Activated CD4-positive, alpha-beta T cell treated with anti-CD3 and anti-CD28 coated beads for 4 hours (primary cell): ENCODE data around the gene DDR2.
"Not testable (repeated sequence)": the region's sequence is repeated elsewhere in the genome, so short reads cannot be mapped to it uniquely, and the experiment has no call there.

Source experiments
- DNase-seq, 2 donors: peaks; one replicate each; pipeline ENCODE4 v3.0.0-alpha.2; 2020

DDR2 gene

DNA sequence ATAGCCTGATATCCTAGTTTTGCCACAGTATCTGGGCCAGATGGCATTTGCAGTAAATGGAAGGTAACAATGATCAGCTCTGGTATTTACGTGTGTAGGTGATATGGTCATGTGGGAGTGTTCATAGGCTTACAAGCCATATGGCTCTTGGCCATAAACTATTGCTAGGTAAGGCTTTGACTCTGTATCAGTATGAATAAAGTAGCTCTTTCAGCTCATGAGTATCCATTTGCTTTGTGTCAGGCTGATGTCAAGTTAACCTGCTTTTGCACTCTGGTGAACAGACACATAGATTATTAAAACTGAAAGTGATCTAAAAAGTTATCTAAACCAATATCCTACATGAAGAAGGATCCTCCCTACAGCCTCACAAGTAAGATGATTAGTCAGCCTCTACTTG lies 69.0 kb downstream of the DDR2 start:
- no peak for DNase-seq

DNA sequence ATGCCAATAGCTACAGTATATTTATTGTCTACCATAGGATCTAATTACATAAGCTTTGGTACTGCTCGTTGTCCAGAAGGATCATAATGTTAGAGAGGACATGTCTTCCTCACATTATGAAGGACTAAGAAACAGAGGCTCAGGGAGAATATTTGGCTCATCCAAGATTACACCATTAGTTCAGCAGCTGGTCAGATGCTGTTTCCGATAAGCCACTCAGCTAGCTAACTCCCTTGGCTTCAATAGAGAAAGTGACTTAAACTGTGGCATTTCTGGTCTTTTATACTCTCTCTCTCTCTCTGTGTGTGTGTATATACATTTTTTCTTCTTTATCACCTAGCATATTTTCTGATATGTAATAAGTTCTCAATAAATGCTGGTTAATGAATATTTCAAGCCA lies 70.4 kb downstream of the DDR2 start:
- no peak for DNase-seq

DNA sequence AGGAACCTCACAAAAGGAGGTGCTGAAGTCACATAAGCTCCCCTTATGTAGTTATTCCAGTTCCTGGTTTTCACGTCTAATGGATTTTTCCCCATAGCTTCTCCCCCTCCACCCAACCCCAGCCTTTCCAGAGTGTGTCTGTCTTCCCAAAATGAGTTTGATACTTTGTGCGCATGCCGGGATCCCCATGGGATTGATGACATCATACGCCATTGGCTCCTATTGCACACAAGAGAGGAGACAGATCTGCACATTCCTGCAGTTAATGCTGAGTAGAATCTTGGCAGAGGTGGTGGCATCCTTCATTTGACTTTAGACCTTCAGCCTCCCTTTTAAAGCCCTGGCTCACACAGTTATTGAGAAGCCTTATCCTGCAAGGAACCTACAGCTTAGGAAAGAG lies 71.4 kb downstream of the DDR2 start:
- DNase-seq, result no peak

DNA sequence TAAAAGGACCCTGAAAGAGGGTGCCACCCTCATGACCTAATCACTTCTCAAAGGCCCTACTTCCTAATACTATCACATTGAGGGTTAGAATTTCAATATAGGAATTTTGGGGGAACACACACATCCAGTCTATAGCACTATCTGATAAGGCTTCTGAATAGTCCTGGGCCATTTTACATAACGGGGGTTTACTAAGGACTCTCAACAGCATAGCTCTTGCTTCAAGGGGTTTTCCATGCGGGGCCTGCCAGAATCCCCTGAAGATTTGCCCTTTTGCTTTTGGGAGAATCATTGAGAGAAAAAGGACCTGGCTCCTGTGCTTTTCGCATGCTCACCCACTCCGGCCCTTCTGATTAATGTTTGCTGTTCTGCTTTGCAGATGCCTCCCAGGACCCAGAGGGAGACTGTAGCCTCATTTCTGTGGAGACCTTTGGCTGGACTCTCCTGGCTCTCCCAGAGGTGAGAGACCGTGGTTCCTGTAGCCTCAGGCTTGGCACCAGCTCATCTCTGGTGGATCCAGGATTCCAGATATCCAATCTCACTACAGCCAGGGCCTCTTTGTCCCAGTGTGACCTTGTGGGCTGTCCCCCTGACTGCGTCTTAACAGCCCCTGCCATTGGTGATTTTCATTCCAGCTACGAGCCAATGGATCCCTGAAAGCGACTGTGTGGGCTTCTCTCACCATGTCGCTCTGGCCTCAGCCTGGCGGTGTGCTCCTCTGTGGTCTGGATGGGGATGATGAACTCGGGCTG lies 72.6 kb downstream of the DDR2 start:
- DNase-seq, result no peak

DNA sequence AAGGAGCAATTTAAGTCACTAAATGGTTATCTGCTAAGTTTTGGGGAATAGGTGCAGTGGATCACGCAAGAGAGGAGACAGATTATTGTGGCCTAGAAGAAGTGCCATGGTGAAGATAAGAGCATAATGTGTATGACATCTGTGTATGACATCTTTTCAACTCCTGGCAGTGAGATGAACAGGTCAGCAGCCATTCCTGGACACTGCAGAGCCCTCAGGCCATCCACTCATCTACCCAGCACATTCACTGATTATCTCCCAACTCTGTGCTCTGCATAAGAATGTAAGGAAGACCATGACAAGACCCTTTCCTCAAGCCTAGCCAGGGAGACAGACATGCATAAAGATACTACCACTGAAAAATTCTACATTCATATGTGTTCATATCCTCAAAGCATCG lies 73.7 kb downstream of the DDR2 start:
- DNase-seq, result no peak

DNA sequence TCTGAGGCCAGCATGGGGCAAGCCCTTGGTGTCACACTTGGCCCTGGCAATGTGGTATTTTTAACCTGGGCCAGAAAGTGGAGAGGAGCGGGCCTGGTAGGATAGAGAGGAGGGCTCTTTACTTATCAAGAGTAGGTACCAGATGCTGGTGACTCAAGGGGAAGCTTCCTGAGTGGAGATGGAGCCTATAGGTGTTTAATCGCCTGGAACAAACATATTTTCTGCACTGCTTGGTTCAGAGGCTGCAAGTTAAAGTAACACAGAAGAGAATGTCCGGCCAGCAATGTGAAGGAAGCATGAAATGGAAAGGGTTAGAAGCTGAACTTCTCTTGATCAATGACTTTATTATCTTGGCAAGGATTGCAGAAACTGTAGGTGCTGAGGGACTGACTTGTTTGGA lies 74.3 kb downstream of the DDR2 start:
- no peak for DNase-seq

DNA sequence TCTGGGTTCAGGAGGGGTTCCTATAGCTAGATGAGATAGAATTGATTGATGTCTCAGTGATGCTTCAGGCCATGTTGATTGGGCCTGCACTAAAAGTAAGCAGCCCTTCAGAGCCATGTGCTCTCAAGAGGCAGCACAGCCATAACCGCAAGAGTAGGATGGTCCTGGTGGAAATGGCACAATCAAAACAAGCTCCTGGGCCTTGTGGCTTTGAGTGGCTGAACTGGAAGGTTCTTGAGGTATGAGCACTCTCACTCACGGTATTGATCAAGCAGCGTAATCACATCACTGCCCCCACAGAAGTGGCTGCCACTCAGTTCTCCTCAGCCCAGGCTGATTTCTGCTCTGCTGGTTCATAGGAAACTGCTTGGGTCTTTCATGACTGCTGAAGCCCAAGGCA lies 76.0 kb downstream of the DDR2 start:
- DNase-seq, result no peak

DNA sequence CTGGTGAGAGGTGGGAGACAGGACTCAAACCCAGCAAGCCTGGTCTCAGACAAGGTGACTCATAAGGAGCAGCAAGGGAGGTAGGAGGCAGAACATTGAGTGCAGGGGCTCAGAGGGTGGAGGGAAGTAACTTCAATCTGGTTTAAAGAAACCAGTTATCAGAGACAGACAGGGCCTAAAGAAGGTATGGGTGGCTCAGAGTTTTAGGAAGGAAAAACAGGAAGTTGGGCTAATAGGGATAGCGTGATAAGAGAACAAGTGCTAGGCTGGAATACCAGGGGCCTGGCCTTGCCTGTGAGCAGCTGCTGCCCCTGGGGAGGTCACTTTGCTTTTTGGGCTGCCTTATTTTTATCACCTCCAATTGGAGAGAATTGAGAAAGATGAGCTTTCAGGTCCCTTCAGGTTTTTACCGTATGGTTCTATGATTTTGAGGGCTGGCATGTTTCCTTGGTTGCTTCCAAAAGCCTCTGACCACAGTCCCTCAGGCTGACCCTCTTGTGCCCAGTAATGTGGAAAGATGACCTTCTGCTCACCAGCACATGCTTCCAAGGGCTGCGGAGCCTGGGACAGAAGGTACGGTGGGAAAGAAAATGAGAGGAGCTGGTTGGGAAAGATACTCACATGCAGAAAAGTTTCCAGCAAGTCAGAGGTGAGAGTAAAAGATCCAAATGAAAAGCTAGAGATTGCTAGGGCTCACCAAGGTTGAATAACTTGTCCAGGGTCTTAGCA lies 77.0 kb downstream of the DDR2 start:
- no peak for DNase-seq

DNA sequence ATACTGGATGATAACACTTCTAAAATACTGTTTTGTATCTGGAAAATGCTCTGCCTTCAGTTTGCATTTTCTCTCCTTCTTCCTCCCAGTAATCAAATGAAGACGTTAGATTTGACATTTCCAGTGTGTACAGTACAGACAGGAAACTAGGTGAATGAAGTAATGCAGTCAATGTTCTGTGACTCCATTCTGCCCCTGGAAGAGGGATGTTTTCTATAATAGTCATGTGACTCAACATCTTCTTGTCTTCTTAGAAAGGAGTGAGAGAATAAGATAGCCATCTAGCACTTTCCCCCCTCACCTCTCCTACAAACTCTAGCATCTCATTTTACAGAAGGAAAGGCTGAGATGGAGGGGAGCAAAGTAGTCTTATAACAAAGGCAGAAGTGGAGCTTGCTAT lies 77.6 kb downstream of the DDR2 start:
- no peak for DNase-seq

DNA sequence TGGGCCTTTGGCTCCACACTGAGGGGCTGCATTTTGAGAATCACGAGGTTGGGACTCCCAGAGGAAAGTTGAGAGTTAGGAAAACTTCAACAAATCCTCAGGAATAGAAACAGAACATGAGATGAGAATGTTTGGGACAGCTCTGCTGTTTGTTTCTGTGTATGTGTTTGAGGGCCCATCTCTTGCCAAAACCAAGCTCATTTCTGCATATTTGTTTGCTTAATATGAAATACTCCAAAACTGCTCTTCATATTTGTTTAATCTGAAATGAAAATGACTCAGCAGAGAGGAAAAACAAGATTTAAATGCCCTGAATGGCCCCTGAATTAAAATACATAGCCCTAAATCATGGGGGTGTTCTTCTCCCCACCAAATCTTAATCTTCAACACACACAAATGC lies 78.1 kb downstream of the DDR2 start:
- no peak for DNase-seq

DNA sequence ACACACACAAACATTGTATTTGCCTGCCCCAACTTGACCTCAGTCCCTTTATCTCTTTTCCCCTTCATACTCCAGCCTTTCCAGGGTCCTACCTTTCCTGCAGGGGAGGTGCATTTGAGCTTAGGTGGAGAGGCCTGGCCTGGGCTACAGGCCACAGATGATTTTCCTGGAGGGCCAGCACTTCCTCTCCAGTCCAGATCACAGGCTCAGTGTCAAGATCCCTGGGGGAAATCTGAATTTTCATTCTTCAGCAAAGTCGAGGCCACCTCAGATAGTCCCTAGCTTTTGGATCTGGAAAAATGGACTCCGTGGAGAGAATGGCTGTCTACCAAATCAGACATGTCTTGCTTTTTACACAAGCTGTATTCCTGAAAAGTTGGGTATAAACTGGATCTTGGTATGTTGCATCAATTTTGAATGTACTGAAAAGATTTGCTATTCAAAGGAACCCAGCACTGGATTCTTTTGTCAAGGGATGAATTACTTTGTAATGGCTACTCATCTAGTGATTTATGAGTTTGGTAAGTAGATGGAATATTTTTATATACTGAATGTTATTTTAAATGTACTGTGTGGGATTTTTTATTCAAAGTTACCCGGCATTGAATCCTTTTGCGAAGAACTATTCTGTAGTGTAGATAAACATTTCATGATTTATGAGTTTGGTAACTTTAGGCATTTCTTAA lies 78.7 kb downstream of the DDR2 start:
- no peak for DNase-seq

DNA sequence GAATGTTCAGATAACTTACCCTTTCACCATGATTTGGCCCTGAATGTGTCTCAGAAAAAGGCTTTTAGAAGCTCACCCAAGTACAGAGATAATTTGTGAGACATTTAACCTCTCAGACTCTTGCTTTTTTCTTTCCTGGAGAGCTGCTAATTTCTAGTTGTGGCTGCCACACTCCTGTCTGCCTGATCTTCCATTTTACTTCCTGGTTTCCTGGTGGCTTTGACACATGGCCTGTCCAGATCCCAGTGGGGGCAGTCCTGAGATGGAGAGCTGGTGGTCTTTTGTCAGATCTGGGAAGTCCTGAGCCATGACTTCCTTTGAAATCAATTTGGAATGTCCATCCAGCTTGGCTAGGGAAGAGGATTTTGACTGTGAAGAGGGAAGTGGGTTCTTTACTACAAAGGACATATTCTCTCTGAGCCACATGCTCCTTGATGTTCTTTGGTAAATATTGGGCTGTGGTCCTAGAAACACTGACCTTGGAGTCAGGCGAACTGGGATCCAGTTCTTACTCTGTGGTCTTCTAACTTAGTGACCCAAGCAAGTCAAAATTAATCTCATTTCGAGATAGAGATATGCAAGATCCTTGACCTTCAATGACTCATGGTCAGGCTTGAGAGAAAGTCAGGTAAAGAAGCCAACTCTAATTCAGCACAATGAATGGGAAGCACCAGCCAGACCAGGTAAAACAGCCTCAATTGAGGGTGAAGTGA lies 80.2 kb downstream of the DDR2 start:
- no peak for DNase-seq

DNA sequence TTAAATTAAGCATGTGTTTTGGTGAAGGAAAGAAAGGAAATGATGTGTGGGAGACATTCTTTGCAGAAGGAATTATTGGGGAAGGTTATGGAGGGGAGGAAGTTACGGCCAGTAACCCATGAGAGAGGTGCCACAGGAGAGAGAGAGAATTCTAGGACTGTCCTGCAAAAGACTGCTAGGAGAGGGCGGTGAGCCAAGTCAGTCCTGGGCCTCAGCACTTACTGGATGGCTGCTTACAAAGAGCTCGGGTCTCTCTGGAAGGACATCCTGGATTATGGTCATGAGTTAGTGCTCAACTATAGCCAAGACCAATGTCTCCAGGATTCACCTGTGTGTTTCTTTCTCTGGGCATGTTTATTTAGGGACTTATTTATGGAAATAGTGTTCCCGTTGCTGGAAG lies 83.9 kb downstream of the DDR2 start:
- DNase-seq, result no peak

DNA sequence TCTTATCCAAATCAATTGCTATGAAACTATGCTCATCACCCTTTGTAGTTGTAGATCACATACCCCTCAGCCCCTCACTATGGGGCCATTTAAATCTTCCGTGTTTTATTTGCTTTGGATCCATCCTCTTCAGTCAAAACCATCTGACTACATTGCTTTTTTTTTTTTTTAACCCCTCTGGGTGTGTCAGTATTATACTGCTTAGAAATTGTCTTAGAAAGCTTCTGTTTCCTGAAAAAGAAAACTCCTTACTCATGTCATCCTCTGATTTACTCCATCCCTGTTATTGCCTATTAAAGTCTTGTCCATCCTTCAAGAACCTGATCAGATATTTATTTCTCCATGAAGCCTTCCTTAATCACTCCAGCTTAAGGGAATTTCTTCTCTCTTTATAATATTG lies 84.3 kb downstream of the DDR2 start:
- no peak for DNase-seq

DNA sequence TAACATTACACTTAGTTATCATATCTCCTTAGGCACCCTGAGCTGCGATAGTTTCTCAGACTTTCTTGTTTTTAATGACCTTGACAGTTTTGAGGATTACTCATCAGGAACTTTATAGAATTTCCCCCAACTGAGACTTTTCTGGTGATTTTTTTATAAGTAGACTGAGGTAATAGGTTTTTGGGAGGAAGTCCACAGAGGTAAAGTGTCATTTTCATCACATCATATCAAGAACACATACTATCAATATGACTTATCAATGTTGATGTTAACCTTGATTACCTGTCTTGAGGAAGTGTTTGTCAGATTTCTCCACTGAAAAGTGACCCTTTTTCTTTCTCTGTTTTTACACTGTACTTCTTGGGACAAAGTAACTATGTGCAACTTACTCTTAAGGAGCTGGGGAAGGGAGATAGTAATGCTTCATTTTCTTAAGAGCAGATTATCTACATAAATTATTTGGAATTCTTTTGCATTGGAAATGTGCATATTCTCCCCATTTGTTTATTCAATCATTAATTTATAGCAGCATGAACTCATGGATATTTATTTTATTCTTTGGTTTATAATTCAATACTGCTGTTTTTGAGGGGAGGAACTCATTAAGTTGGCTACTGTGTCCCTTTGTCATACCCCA lies 85.4 kb downstream of the DDR2 start:
- DNase-seq, result no peak

DNA sequence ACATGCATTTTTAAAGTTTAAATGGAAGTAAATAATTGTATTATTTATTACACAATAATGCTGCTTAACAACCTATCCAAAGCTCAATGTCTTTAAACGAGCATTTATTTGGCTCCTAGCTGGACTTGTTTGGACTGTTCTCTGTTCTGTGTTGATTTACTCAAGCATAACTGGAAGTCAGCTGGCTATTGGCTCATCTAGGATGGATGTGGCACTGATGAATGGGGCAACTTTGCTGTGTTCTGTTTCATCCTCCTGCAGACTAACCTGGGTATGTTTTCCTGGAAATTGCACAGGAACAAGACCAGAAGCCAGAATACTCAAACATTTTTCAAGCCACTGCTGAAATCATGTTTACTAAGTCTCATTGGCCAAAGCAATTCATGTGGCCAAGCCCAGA lies 87.4 kb downstream of the DDR2 start:
- DNase-seq, result no peak

DNA sequence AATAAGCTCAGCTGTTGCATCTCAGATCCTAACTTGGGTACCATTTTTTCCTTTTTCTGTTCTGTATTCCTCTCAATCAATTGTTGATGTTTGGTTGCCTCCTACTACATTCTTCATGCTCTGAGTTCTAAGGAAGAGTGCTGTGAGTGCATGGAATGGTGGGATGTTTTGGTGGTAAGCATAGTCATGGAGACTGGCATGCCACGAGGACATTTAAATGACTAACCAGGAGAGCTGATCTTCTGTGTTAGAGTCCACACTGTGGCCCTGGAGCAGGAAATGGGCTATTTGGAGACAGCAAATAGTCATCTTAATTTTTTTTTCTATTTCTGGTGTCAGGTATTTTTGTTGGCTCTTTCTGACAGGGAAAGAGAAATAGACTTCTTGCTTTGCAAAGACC lies 88.7 kb downstream of the DDR2 start:
- no peak for DNase-seq

DNA sequence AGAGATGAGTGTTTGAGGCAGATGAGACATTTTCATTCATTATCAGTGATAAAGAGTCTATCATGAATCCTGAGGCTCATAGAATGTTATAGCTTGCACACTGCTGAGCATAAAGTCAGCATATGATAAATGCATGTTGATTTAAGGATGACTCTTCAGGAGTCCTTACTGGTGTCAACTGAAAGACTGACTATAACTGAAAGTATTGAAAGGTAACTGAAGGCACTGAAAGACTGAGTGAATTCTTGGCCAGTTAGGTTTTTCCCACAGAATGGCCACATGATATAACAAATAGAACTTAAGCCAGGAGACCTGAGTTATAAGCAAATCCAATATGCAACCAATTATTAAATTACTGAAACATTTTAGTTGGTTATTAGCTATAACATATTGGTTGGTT lies 89.2 kb downstream of the DDR2 start:
- DNase-seq, result no peak

DNA sequence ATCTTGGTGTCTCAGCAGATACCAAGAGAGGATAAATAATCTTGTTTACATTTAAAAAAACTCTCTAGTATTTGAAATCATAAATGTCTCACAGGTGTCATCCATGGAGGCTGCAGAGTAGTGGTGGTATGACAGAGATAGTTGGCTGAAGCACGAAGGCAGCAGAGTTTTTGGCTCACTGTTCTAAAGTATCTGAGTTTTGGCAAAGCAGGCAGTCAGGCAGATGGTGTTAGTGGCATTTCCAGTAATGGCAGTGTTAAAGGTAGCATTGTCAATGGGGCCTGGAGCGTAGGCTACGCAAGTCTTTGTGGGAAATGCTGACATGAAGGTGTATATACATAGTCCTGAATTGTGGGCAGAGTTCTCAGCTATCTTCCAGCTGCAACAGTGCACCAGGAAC lies 89.8 kb downstream of the DDR2 start:
- DNase-seq, result no peak

DNA sequence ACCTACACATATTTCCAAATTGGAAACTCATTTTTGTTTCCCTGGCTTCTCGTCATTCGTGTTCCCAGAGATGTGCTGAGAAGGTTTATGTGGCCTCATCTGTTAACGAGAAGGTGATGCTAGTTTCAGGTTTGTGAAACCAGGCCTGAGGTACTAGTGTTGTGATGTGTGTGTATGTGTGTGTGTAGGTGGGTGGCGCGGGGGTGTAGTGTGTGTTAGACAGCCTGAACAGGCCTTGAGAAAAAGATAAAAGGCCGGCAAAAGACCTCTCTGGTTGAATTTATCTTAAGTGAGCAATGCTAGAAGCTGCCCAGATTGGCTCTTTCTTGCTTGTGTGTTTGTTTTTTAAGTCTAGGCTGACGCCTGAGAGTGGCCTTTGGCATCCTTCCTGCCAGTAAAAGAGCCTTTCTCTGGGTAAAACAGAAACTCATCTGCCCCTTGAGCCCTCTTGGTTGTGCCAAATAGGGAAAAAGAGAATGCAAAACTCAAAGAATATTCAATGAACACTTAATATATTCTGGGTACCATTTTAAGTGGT lies 92.4 kb downstream of the DDR2 start:
- no peak for DNase-seq

DNA sequence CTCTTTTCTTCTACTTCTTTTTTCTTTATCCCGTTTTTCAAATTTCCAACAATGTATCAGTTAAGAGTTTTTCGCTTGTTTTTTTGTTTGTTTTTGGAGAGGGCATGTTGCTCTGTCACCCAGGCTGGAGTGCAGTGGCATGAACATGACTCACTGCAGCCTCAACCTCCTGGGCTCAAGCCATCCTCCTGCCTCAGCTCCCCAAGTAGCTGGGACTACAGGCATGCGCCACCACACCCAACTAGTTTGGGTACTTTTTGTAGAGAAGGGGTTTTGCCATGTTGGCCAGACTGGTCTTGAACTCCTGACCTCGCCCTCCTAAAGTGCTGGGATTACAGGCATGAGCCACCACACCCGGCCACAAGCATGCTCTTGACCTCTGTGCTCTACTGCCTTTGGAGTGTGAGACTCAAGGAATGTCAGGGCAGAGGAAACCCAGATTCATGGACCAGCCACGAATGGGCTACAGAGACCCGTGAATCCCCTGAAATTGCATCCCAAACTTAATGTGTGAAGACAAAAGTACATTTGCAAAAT lies 93.1 kb downstream of the DDR2 start:
- DNase-seq, result no peak

DNA sequence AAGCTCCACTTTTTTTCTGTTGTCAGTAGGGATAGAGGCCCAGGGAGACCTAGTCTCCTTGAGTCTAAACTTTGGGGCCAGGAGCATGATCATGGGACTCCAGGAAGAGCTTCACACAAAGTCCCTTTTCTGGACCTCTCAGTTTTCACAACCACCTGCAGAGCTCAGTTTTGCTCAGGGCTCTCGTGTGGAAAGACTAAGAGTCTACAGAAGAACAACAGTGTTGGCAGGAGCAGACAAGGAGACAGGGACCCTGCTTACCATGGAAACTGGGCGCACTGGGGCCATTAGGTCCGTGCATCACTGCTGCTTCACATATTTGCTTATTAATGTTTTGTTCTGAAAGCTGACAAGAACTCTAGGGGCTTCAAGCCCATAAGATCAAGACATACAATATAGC lies 94.3 kb downstream of the DDR2 start:
- no peak for DNase-seq

DNA sequence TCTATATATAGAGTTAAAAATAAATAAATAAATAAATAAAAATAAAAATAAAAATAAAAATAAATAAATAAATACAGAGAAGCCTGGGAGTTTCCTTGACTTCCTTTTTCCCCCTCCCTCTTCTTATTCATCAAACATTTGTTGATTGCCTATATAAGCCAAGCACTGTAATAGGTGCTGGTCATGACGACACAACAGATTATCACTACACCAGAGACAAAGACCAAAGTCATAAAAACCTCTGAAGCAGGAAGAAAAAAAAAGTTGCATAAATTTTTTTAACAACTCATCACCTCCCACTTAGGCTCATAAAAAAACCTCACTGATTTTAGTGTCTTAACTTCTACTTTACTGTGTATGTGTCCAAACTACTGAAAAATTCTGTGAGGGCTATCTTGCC lies 95.2 kb downstream of the DDR2 start:
- not testable (repeated sequence) for DNase-seq
